ENCODE results near the gene KCNE3. TPM values are rescaled to one million over a fixed set of nuclear protein-coding genes. Genes with fewer than 3 reads are reported as not detected.

The KCNE3 gene
- total and polyA plus RNA-seq, 2 donors from 2014 or later: 15.9 to 19.2 TPM

DNA sequence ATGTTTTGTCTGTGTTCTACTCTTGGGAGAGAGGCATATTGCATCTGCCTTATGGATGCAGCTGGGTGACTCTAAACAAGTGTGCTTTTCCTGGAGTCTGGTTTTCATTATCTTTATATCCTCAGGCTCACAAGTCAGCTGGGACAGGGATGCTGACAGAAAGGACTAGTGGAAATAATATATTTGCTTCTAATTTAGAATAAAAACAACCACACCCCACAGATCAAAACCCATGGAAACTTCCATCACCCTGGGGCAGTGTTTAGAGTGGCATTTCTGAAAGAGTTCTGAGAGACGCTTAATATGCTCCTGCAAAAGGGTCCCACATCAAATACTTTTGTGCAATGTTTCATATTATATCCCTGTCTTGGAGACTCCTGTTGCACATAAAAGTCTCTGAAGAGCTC lies 20.8 kb downstream of the KCNE3 start:
- Histone ChIP-seq H3K9ac (ENCODE audit: low read length in 3 of 3) (no peak overlapping the region), H3K9me3 (ENCODE audit: control insufficient read depth in 2 of 3, insufficient read depth in 1 of 3, low read length in 3 of 3) (no peaks in the 10 kb centered on the region), H3K36me3 (ENCODE audit: control insufficient read depth in 2 of 3, insufficient read depth in 3 of 3, low read length in 3 of 3) (no peaks in the 10 kb centered on the region), H3K4me1 (ENCODE audit: control insufficient read depth in 2 of 3, insufficient read depth in 2 of 3, low read depth in 1 of 3, low read length in 3 of 3) (peaks cover 0 to 4% (median 2%) of the 10 kb centered on the region in 3 donors), H3K4me3 (ENCODE audit: low read length in 3 of 3) (no peak overlapping the region), H3K27ac (ENCODE audit: low read depth in 2 of 2, low read length in 2 of 2) (no peak overlapping the region), H3K27me3 (ENCODE audit: control insufficient read depth, insufficient read depth, low read length) (no peaks in the 10 kb centered on the region)
- TF ChIP-seq, protein P1, sequence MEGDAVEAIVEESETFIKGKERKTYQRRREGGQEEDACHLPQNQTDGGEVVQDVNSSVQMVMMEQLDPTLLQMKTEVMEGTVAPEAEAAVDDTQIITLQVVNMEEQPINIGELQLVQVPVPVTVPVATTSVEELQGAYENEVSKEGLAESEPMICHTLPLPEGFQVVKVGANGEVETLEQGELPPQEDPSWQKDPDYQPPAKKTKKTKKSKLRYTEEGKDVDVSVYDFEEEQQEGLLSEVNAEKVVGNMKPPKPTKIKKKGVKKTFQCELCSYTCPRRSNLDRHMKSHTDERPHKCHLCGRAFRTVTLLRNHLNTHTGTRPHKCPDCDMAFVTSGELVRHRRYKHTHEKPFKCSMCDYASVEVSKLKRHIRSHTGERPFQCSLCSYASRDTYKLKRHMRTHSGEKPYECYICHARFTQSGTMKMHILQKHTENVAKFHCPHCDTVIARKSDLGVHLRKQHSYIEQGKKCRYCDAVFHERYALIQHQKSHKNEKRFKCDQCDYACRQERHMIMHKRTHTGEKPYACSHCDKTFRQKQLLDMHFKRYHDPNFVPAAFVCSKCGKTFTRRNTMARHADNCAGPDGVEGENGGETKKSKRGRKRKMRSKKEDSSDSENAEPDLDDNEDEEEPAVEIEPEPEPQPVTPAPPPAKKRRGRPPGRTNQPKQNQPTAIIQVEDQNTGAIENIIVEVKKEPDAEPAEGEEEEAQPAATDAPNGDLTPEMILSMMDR (IDR thresholded peaks at IDR 0.05; ENCODE audit: borderline replicate concordance, extremely low read depth, insufficient read depth): no peak
- intact Hi-C loops (cut with DNase I): loop anchor here (10.0 kb wide), 1 partner anchor 52 kb away; the partner anchor contains the start of gene PGM2L1
- DNase-seq (no peak), FAIRE-seq (no peak)

DNA sequence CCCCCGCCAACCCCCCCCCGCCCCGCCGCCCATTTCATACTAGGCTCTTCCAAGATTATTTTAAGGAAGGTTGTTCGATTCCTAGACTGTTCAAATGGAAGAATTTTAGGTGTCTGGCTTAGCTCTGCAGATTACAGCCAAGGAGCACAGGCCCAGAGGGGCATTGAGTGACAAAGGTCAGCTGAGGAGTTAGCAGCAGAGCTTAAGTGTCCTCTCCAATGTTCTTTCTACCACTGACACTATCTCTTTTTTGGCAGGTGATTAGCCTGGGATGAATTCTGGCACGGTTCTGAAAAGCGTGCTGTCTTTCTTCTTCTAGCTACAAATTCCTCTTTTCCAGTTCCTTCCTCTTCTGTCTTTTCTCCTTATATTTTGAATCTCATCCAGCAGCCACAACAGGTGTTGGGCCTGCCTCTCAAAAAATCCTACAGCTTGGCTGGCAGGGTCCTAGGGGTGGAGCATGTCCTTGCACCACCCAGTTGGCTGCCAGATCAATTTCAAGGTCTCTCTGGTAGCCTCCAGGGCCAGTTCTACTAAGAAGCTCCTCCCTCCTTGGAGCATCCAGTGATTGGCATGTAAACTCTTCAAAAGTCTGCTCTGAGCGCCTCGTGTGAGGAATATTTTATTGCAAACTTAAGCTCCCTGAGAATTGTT lies 23.0 kb downstream of the KCNE3 start:
- Histone ChIP-seq H3K27me3 (ENCODE audit: control insufficient read depth, insufficient read depth, low read length) (no peaks in the 10 kb centered on the region), H3K4me3 (ENCODE audit: low read length in 3 of 3) (no peak overlapping the region), H3K9ac (ENCODE audit: low read length in 3 of 3) (no peak overlapping the region), H3K4me1 (ENCODE audit: control insufficient read depth in 2 of 3, insufficient read depth in 2 of 3, low read depth in 1 of 3, low read length in 3 of 3) (peaks cover 0 to 4% (median 2%) of the 10 kb centered on the region in 3 donors), H3K9me3 (ENCODE audit: control insufficient read depth in 2 of 3, insufficient read depth in 1 of 3, low read length in 3 of 3) (no peaks in the 10 kb centered on the region), H3K27ac (ENCODE audit: low read depth in 2 of 2, low read length in 2 of 2) (no peak overlapping the region), H3K36me3 (ENCODE audit: control insufficient read depth in 2 of 3, insufficient read depth in 3 of 3, low read length in 3 of 3) (no peaks in the 10 kb centered on the region)
- TF ChIP-seq, protein P1 (IDR thresholded peaks at IDR 0.05; ENCODE audit: borderline replicate concordance, extremely low read depth, insufficient read depth): no peak
- FAIRE-seq (no peak), DNase-seq (no peak)
- intact Hi-C loops (cut with DNase I): loop anchor here (10.0 kb wide), 1 partner anchor 49 kb away; the partner anchor contains the start of gene PGM2L1

DNA sequence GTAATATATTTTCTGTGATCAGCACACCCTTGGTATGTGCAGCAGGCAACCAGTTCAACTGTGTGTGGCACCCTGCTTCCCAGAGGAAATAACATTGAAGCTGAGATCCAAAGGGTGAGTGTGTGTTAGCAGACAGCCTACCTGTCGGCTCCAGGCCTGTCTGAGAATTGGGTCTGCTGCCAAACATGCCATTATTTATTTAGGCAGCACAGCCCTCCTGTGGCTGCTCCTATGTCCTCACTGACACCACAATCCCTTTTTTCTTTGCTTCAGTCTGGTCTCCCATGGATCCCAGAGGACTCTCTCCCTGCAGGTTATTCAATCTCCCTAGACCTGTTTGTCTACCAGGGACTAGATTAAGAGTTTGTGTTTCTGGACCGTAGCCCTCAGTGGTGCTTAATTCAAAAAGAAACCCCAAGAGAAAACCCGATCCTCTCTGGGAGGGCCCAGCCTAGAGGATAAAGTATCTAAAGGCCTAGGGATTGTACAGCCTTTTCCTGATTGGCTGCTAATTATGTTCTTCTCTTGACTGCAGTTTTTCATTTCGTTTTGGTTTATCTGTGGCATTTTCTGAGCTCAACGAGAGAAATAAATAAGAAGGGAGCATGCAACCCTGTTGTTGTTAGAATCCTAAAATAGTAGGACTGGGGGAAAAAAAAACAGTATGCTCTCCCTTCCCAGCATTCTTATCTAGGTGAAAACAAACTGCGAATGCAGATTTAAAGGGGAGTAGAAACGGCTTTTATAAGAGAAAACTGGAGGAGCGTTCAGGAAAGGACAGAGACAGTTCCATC lies 24.1 kb downstream of the KCNE3 start:
- H3K4me1 ChIP-seq (ENCODE audit: control insufficient read depth in 2 of 3, insufficient read depth in 2 of 3, low read depth in 1 of 3, low read length in 3 of 3): peaks cover 0 to 4% (median 2%) of the 10 kb centered on the region in 3 donors
- TF ChIP-seq, protein P1 (IDR thresholded peaks at IDR 0.05; ENCODE audit: borderline replicate concordance, extremely low read depth, insufficient read depth): peak; percentile 25
- H3K36me3 ChIP-seq (ENCODE audit: control insufficient read depth in 2 of 3, insufficient read depth in 3 of 3, low read length in 3 of 3): no peaks in the 10 kb centered on the region
- DNase-seq (peak in 3 of 5 donors; percentile 16 to 45 (median 30)), FAIRE-seq (no peak)
- H3K27me3 ChIP-seq (ENCODE audit: control insufficient read depth, insufficient read depth, low read length): no peaks in the 10 kb centered on the region
- no peak overlapping the region for H3K9ac ChIP-seq (ENCODE audit: low read length in 3 of 3)
- no peak overlapping the region for H3K4me3 ChIP-seq (ENCODE audit: low read length in 3 of 3)
- intact Hi-C loops (cut with DNase I): loop anchor here (10.0 kb wide), 1 partner anchor 48 kb away; the partner anchor contains the start of gene PGM2L1
- H3K9me3 ChIP-seq (ENCODE audit: control insufficient read depth in 2 of 3, insufficient read depth in 1 of 3, low read length in 3 of 3): no peaks in the 10 kb centered on the region
- H3K27ac ChIP-seq (ENCODE audit: low read depth in 2 of 2, low read length in 2 of 2): no peak overlapping the region
